ENCODE data around the gene MEF2D. TPM values are rescaled to one million over a fixed set of nuclear protein-coding genes. Genes with fewer than 3 reads are reported as not detected.

Gene MEF2D
- total RNA-seq, 1 donor from 2014 or later: 56.6 TPM

DNA sequence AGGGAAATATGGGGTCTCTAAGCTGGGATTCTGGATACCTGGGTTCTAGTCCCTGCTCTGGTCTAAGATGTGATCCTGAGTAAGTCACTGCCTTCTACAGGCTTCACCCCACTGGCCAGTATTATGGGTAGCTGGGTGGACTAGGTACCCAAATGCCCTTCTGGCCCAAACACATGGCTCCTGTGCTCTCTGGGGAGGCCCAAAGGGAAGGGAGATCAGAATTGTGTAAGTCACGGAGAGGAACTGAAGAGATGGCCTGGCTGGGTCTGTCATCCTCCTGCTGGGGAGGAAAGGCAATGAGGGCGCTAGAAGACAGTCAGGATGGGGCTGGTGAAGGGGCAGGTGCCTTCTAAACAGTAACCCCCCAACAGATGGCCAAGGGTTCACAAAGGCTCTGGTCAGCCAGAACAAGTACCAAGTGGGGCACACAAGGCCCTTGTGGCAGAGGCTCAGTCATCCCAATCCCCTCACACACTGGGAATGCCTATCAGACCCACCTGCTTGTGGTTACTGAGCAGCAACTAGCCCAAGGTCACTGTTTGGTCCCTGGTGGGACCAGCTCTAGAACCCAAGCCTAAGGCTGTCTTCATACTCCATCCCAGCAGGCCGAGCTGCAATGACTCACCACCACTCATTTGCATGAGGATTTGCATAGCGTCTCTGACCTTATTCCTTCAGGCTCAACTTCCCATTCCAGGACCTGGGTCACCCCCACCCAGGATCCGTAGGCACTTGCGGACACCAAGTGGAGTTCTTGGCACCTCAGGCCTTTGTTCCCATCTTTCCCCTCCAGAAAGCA is 9.2 kb downstream of the MEF2D start:
- H2AFZ ChIP-seq (ENCODE audit: low read depth, low read length): no peak overlapping the region
- H3K4me2 ChIP-seq (ENCODE audit: low read length): peak overlapping the region; percentile 76
- no peak for TF ChIP-seq EZH2 (IDR thresholded peaks at IDR 0.05; ENCODE audit: insufficient read depth, low read length)
- TF ChIP-seq, protein P1, sequence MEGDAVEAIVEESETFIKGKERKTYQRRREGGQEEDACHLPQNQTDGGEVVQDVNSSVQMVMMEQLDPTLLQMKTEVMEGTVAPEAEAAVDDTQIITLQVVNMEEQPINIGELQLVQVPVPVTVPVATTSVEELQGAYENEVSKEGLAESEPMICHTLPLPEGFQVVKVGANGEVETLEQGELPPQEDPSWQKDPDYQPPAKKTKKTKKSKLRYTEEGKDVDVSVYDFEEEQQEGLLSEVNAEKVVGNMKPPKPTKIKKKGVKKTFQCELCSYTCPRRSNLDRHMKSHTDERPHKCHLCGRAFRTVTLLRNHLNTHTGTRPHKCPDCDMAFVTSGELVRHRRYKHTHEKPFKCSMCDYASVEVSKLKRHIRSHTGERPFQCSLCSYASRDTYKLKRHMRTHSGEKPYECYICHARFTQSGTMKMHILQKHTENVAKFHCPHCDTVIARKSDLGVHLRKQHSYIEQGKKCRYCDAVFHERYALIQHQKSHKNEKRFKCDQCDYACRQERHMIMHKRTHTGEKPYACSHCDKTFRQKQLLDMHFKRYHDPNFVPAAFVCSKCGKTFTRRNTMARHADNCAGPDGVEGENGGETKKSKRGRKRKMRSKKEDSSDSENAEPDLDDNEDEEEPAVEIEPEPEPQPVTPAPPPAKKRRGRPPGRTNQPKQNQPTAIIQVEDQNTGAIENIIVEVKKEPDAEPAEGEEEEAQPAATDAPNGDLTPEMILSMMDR (IDR thresholded peaks at IDR 0.05; ENCODE audit: insufficient read depth, low read depth, low read length): no peak
- no peak for DNase-seq (ENCODE audit: low read depth)
- H3K9ac ChIP-seq (ENCODE audit: low read length): peak overlapping the region; percentile 50
- H4K20me1 ChIP-seq (ENCODE audit: insufficient read depth, low read length): peaks cover 100% of the 10 kb centered on the region
- FAIRE-seq: no peak
- H3K36me3 ChIP-seq (ENCODE audit: insufficient read depth, low read length): no peaks in the 10 kb centered on the region
- Mint-ChIP-seq H3K27ac (ENCODE audit: unreplicated experiment) (no peak overlapping the region), H3K36me3 (ENCODE audit: low read depth, unreplicated experiment) (peaks cover 16% of the 10 kb centered on the region), H3K27me3 (ENCODE audit: low read depth, unreplicated experiment) (no peaks in the 10 kb centered on the region), H3K9me3 (ENCODE audit: unreplicated experiment) (no peaks in the 10 kb centered on the region), H3K4me1 (ENCODE audit: low read depth, unreplicated experiment) (peaks cover 63% of the 10 kb centered on the region), H3K4me3 (ENCODE audit: unreplicated experiment) (peak overlapping the region; percentile 54)
- no peaks in the 10 kb centered on the region for H3K27me3 ChIP-seq (ENCODE audit: insufficient read depth, low read length)
- H3K27ac ChIP-seq (ENCODE audit: low read depth, low read length): no peak overlapping the region
- peaks cover 100% of the 10 kb centered on the region for H3K79me2 ChIP-seq (ENCODE audit: insufficient read depth, low read length)
- peak overlapping the region; percentile 29 for H3K4me3 ChIP-seq (ENCODE audit: insufficient read depth, low read depth, low read length)
- H3K4me1 ChIP-seq (ENCODE audit: insufficient read depth, low read length): peaks cover 44% of the 10 kb centered on the region
- H3K9me3 ChIP-seq (ENCODE audit: insufficient read depth, low read depth, low read length): no peaks in the 10 kb centered on the region

DNA sequence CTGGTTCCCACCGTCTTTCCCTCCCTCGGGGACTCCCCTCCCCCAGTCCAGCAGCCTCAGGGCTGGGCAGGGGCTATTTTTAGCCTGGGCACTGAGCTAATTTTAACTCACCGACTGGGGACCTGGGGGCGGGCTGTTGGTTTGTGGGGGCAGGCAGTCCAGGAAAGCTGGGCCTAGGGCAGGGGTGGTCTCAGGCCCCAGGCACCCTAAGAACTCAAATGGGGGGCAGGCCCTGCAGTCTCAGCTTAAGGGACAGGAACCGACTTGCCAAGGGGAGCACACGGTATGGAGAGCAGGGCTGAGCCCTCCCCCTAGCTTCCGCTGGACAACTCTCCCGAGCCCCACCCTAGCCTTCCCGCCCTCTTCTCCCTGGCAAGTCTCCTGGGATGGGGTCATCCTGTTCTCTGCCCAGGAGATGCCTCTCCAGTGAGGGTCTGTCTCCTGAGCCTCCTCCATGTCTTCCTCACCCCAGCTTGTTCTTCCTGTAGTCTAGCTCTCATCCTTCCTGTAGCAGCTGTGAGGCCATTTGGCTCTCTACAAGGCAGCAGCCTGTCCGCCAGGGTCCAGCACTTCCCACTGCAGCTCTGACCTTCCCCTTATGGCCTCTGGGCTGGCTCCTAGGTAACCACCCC is 10.1 kb downstream of the MEF2D start:
- H3K27ac Mint-ChIP-seq (ENCODE audit: unreplicated experiment): peak overlapping the region; percentile 47
- Histone ChIP-seq H3K4me2 (ENCODE audit: low read length) (peak overlapping the region; percentile 76), H3K9me3 (ENCODE audit: insufficient read depth, low read depth, low read length) (no peaks in the 10 kb centered on the region), H4K20me1 (ENCODE audit: insufficient read depth, low read length) (peaks cover 100% of the 10 kb centered on the region), H3K27ac (ENCODE audit: low read depth, low read length) (no peak overlapping the region), H3K79me2 (ENCODE audit: insufficient read depth, low read length) (peaks cover 100% of the 10 kb centered on the region), H3K27me3 (ENCODE audit: insufficient read depth, low read length) (no peaks in the 10 kb centered on the region), H3K9ac (ENCODE audit: low read length) (peak overlapping the region; percentile 50), H3K36me3 (ENCODE audit: insufficient read depth, low read length) (no peaks in the 10 kb centered on the region), H2AFZ (ENCODE audit: low read depth, low read length) (no peak overlapping the region), H3K4me1 (ENCODE audit: insufficient read depth, low read length) (peaks cover 36% of the 10 kb centered on the region), H3K4me3 (ENCODE audit: insufficient read depth, low read depth, low read length) (peak overlapping the region; percentile 29)
- H3K4me1 Mint-ChIP-seq (ENCODE audit: low read depth, unreplicated experiment): peaks cover 56% of the 10 kb centered on the region
- peaks cover 16% of the 10 kb centered on the region for H3K36me3 Mint-ChIP-seq (ENCODE audit: low read depth, unreplicated experiment)
- TF ChIP-seq, protein P1 (IDR thresholded peaks at IDR 0.05; ENCODE audit: insufficient read depth, low read depth, low read length): no peak
- no peak for TF ChIP-seq EZH2 (IDR thresholded peaks at IDR 0.05; ENCODE audit: insufficient read depth, low read length)
- H3K9me3 Mint-ChIP-seq (ENCODE audit: unreplicated experiment): no peaks in the 10 kb centered on the region
- DNase-seq (ENCODE audit: low read depth) (no peak), FAIRE-seq (no peak)
- H3K4me3 Mint-ChIP-seq (ENCODE audit: unreplicated experiment): no peak overlapping the region
- no peaks in the 10 kb centered on the region for H3K27me3 Mint-ChIP-seq (ENCODE audit: low read depth, unreplicated experiment)
